GM18951 (cell line): ENCODE measurements around the gene METRNL.

Experiments
- POLR2A ChIP-seq: IDR thresholded peaks from 4 replicates; pipeline ENCODE4 v1.6.1; 2011; ENCODE audit warnings: mild to moderate bottlenecking; ENCODE audit not compliant: insufficient read length, insufficient read depth; ENCODE audit errors: extremely low read depth
- in situ Hi-C: fragments of 300-500 bp; cut with MboI; formaldehyde crosslinking; loops from one replicate; pipeline ENCODE4 v1.12.0; 2022; ENCODE audit warnings: low sequenced_read_pairs, mixed read lengths, inconsistent platforms; ENCODE audit not compliant: unreplicated experiment

The METRNL gene

GRCh38 chr17:83101805-83102480 lies 22.5 kb downstream of the METRNL start:
- TF ChIP-seq POLR2A, result no peak

DNA sequence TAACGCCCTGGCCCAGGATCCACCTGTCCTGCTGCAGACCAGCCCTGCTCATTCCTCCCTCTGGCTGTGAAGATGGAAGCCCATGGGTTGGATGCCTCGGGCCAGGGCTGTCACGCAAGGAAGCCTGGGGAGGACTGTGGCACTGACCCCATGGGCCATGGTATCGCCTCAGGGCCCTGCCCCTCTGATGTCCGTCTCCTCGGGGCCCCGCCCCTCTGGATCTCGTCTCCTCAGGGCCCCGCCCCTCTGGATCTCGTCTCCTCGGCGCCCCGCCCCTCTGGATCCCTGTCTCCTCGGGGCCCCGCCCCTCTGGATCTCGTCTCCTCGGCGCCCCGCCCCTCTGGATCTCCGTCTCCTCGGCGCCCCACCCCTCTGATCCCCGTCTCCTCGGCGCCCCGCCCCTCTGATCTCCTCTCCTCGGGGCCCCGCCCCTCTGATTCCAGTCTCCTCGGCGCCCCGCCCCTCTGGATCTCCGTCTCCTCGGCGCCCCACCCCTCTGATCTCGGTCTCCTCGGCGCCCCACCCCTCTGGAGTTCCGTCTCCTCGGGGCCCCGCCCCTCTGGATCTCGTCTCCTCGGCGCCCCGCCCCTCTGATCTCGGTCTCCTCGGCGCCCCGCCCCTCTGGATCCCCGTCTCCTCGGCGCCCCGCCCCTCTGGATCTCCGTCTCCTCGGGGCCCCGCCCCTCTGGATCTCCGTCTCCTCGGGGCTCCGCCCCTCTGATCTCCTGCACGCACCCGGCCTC lies 24.0 kb downstream of the METRNL start:
- TF ChIP-seq POLR2A, result no peak
- in situ Hi-C loops, result no loop called here

More at GRCh38 chr17:83101805-83102480, 22.5 kb downstream of the METRNL start:
- in situ Hi-C loops, result no loop called here

- no peak for TF ChIP-seq POLR2A
- in situ Hi-C loops, result no loop called here
Observed at GRCh38 chr17:83103943-83104311, 24.5 kb downstream of the METRNL start.

DNA sequence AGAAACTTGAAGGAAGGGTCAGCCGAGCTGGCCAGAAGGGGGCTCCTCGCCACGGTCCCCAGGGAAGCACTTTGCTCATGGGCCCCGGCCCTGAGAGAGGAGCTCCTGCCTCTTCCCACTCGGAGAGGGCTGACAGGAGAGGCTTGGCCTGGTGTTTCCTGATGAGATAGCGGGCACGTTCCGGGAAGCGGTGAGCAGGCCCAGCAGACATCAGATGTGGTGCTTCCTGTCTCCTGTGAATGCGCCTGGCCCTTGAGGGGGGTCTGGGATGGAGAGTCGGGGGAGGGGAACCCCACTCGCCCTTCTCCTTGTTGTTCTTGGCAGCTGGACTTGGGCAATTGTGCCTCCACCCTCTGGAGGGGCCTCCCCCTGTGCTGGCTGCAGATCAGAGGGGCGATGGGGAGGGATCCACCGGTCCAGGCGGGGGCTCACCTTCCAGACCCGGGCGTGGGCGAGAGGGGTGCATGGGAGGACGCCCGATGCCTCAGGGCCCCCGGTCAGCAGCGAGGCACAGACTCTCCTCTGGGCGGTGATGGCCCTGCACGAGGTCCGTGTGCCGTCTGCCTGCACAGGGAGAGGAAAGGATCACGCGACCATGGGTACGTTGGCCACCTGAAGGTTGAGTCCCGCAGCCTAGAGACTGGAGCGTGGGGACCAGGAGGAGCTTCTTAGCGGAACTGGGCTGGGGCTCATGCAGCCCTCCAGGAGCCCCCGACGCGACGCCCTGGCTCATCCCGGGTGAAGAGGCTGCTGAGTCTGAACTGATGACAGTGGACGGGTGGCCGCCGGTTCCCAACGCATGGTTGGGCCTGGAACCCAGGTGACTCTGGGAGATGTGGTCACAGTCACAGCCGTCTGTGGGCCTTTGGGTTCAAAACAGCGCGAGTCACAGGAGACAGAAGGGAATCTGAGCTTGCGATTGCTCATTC lies 25.4 kb downstream of the METRNL start:
- no peak for TF ChIP-seq POLR2A
- in situ Hi-C loops, result no loop called here

DNA sequence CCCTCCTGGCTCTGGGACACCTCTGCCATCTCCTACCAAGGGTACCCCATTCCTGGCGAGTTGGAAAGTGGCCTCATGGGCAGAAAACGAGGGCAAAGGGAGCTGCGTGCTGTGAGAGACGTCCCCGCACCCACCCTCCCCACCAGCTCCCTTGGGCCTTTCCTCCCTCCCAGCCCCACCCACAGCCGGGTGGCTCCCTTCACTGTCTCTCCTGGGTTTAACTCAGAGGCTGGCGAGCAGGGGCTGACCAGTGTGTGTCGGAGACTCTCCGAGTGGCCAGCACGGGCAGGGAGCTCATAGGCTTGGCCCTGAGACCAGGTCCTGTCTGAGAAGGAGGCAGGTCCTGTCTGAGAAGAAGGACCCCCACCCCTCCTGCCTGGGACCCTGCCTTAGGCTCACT lies 26.1 kb downstream of the METRNL start:
- in situ Hi-C loops, result no loop called here
- TF ChIP-seq POLR2A, result no peak

- TF ChIP-seq POLR2A, result no peak
- in situ Hi-C loops, result no loop called here
Observed at GRCh38 chr17:83106056-83106588, 26.7 kb downstream of the METRNL start.

- in situ Hi-C loops, result no loop called here
- TF ChIP-seq POLR2A, result no peak
Observed at GRCh38 chr17:83106913-83107655, 27.7 kb downstream of the METRNL start.

DNA sequence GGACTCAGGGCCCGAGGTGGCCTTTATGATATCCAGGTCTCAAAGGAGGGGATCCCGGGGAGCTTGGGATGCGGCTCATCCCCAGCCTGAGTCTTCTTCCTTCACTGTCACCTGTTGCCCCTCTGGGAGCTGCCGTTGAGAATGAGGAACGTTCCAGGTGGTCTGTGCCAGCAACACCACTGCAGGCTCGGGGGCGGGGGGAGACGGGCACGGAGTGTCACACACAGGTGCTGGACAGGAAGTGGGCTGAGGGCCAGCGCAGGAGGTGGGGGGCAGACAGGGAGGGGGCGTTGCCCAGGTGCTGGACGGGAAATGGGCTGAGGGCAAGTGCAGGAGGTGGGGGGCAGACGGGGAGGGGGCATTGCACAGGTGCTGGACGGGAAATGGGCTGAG lies 28.2 kb downstream of the METRNL start:
- TF ChIP-seq POLR2A, result no peak
- in situ Hi-C loops, result no loop called here

- TF ChIP-seq POLR2A, result no peak
- in situ Hi-C loops, result no loop called here
Observed at GRCh38 chr17:83108709-83109108, 29.3 kb downstream of the METRNL start.

GRCh38 chr17:83109386-83109785 lies 30.0 kb downstream of the METRNL start:
- no peak for TF ChIP-seq POLR2A
- in situ Hi-C loops, result no loop called here

DNA sequence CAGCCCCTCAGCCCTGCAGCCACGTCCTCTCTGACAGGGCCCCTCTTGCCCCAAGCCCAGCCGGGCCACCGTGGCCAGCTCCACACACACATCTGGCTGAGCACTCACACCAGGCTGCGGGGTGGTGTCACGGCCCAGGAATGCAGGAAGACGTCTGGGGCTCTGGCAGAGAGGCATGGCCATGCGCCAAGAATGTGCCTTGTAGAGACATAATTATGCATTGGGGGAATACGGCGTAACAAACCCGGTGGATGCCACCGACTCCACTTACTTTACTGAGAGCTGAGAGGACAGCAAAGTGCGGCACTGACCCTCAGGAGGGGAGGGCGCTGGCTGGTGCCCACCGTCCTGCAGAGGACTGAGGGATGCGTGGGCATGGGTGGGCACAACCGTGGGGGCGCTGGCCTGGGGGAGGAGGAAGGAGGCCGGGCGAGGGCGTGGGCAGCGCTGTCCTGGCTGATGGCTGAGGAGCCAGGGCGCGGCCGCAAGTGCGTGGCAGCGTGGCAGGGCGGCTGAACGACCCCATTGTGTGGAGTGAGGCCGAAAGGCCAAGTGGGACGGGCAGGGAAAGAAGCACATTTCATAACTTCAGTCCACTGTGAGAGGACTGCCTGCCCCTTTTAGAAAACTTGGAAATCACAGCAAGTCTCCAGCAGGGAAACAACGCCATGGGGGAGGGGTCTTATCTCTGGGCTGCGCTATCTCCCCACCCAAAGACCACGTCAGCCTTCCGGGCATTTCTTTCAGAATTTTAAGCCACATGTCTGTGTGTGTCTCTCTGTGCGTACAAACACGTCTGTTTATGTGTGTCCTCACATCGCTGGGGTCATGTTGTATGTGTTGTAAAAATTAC lies 30.6 kb downstream of the METRNL start:
- in situ Hi-C loops, result no loop called here
- no peak for TF ChIP-seq POLR2A

- in situ Hi-C loops, result no loop called here
- TF ChIP-seq POLR2A, result no peak
Observed at GRCh38 chr17:83110735-83111134, 31.3 kb downstream of the METRNL start.
